GM19468 (cell line): Measurements from ENCODE around the gene PLEKHM2.

Source experiments
- ATAC-seq: cut with Tn5 transposase; IDR thresholded peaks from one replicate; pipeline ENCODE4 v1.9.1; 2021; ENCODE audit warnings: mild to moderate bottlenecking, moderate library complexity, moderate number of reproducible peaks; ENCODE audit not compliant: unreplicated experiment; ENCODE audit errors: extremely low read depth

The PLEKHM2 gene

GRCh38 chr1:15777909-15778707, 94.0 kb downstream of the PLEKHM2 start:
- ATAC-seq, result no peak
